NCI-H2171 (cell line): ENCODE data around the gene ZNF827.

Experiments used
- DNase-seq: peaks from one replicate; lab custom pipeline; 2025; lab: John Stamatoyannopoulos, UW

ZNF827 gene

DNA sequence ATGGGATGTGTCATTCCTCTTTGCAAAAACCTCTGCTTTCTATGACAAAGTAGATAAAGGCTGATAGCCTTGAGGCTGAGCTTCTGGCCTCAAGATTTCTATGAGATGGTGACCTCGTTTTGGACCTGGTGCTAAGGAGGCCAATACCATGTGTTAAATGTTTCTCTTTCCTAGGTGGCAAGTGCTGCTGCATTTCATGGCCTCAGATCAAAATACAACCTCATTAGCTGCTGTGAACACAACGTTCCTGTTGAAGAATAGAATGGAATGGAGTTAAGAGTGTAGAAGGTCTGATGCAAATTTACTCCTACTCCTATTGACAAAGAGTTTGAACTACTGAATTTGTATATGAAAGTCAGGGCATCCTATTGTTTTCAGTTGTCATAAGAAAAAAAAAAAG is 146.6 kb downstream of the ZNF827 start:
- DNase-seq: no peak

- DNase-seq: no peak
Observed at GRCh38 chr4:145788755-145789154, 149.9 kb downstream of the ZNF827 start.

DNA sequence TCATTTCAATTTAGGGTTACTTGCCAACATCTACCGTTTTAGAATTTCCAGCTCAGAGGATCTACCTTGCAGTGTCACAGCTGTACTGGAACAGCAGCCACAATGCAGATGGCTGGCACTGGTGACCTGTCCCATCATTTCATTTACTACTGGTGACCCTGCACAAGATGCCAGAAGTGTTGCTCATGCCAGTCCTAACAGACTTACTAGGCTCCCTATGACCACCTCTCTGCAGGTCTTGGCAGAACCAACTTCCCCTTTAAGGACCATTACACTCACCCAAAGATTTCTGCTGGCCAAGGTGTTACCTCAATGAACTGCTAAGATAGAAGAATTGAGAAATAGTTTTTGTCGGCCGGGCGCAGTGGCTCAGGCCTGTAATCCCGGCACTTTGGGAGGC is 151.8 kb downstream of the ZNF827 start:
- DNase-seq: no peak

DNA sequence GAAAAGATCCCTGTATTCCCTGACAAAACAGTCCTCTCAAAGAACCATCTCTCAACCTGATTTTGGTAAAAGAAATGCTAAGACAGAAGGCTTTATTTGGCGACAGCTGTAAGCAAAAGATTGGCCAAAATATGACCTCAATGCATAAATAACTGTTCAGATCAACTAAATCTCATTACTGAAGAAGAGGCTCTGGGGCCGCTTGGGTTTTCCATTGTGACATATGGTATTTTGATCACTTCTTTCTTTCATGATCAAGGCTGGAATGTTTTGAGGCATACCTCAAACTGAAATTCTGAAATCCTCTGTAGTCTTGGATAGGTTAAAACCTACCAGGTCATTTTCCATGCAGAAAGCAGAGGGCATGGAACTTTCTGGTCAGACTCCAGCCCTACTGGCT is 152.4 kb downstream of the ZNF827 start:
- DNase-seq: no peak

GRCh38 chr4:145785391-145786008 is 153.1 kb downstream of the ZNF827 start:
- no peak for DNase-seq

GRCh38 chr4:145784036-145784435 is 154.6 kb downstream of the ZNF827 start:
- no peak for DNase-seq

DNA sequence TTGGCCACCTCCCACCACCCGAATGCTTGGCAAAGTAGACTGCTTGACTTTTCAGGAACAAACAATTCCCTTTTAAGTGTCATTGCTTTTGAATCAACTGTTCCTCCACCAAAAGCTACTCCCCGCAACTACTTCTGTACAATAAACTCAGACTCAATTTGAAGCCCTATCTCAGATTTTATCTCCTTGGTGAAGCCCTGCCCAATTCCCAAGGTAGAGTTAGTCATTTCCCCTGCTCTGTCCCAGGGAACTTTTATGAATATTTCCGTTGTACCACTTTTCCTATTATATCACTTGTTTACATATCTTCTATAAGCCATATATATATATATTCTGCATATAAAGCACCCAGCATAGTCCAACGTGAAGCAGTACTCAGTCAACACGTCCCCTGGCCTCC is 155.9 kb downstream of the ZNF827 start:
- DNase-seq: no peak

DNA sequence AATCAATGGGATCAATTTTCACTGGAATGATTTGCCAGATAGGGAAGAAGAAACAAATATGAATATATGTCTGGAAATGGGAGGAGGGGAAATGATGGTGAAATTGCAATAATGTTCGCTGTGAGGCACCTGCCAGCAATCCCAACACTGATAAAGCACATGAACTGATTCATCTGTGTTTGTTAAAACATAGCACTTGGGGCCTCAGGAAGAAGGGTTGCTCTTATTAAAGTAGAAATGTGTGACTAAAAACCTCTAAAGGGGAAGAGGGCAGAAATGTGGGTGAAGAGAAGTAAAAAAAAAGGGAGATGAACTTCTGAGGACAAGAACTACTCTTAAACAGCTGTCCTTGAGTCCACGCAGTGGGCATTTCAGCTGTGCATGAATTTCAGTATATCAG is 157.3 kb downstream of the ZNF827 start:
- no peak for DNase-seq

DNA sequence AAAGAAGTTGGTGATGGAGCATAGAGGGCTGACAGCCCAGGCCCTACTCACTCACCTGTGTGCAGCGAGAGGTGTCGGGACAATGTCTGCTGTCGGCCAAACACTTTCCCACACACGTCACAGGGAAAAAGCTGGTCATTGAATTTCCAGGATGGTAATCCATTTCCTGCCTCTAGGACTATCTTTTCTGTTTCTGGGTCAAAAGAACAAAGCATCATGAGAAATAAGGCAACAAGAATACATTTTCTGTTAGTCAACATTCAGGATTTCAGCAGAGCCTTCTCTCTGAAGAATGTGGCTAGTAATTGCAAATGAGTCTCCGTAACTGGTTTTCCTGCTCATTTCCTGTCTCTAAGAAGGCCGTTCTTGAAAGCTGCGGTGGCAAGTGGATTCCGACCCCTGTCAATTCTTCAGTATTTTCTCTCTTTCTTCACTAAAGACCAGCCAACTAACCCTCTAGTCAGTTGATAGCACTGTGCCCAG is 159.3 kb downstream of the ZNF827 start:
- no peak for DNase-seq

DNA sequence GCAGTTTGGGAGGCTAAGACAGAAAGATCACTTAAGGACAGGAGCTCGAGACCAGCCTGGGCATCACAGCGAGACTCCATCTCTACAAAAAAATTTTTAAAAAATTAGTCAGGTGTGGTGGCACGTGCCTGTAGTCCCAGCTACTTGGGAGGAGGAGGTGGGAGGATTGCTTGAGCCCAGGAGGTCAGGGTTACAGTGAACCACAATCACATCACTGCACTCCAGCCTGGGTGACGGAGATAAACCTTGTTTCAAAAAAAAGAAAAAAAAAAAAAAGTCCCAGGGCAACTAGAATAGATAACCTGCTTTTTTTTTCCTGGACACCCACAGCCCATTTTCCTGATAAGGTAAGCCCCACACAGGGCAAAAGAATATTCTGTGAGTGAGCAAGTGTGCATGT is 162.4 kb downstream of the ZNF827 start:
- DNase-seq: no peak

- DNase-seq: no peak
Observed at GRCh38 chr4:145775406-145775805, 163.2 kb downstream of the ZNF827 start.

DNA sequence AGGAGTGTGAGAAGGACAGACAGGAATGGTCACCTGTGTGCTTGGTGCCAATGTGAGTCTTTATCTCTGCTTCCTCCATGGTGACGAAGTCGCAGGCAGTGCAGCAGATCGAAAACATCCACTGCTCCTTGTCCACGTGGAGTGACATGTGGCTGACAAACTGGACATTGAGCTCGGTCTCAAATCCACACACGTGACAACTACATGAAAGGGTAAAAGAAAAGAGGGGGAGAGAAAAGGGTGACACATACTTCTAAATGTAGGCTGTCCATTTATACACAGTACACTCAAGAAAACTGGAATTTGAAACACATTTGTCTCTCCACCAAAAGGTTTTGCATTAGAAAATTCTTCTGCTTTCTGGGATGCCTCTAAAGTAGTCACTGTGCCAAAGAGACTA is 164.2 kb downstream of the ZNF827 start:
- no peak for DNase-seq

- no peak for DNase-seq
Observed at GRCh38 chr4:145773581-145774234, 164.9 kb downstream of the ZNF827 start.

DNA sequence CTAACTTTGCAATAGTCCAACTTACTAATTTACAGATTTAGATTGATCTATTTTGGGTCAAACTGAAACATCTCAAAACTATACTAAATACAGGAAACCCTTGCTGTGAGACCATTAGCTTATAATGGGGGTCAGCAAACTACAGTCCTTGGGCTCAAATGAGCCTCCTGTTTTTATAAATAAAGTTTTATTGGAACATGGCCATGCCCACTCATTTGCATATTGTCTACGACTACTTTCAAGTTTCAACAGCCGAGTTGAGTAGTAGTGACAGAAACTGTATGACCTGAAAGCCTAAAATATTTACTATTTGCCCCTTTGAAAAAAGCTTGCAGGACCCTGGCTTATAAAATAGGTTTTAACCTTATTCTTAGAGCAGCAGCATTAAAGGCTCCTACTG is 166.3 kb downstream of the ZNF827 start:
- DNase-seq: no peak

GRCh38 chr4:145770124-145770523 is 168.5 kb downstream of the ZNF827 start:
- DNase-seq: no peak

DNA sequence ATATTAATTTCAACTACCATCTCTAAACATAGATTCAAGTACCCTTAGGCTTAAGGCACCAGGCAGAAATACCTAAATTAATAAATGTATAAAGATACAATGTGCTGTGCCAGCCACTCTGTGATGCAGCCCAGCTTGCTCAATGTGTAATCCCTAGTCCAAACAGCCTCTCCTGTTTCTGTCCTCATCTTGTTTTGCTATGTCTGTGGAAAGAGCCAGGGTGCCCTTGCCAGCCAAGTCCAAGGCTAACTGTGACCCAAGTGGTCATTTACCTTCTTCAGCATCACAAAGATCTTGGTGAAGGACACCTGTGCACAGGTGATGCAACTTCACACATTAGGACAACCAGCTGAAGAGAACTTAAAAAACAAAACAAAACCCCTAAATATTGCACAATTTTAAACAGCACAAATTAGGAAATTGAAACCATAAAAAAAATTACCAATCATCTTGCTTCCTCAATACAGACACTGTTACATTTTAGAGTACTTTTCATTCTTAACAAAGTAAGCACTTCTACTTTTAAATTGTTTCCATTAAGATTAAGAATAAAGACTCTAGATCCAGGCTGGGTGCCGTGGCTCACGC is 169.1 kb downstream of the ZNF827 start:
- no peak for DNase-seq

GRCh38 chr4:145766273-145766672 is 172.3 kb downstream of the ZNF827 start:
- no peak for DNase-seq

- no peak for DNase-seq
Observed at GRCh38 chr4:145763399-145763798, 175.2 kb downstream of the ZNF827 start.

DNA sequence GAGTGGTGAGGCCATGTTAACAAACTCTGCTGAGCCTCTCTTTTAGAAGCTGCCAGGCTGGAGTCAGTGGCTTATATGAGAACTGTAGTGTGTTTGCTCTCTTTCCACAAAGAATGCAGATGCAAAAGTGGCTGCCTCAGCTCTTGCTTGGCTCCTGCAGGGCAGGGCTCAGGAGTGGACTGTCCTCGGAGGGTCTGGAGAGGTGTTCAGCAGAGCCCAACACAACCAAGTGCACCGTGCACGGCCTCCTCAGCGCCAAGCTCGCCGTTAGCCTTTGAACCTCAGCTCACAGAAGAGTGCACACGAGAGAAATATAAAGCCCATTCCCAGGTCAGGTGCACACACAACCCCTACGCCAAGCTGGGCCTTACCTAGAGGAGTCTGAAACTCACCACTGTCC is 175.9 kb downstream of the ZNF827 start:
- no peak for DNase-seq

DNA sequence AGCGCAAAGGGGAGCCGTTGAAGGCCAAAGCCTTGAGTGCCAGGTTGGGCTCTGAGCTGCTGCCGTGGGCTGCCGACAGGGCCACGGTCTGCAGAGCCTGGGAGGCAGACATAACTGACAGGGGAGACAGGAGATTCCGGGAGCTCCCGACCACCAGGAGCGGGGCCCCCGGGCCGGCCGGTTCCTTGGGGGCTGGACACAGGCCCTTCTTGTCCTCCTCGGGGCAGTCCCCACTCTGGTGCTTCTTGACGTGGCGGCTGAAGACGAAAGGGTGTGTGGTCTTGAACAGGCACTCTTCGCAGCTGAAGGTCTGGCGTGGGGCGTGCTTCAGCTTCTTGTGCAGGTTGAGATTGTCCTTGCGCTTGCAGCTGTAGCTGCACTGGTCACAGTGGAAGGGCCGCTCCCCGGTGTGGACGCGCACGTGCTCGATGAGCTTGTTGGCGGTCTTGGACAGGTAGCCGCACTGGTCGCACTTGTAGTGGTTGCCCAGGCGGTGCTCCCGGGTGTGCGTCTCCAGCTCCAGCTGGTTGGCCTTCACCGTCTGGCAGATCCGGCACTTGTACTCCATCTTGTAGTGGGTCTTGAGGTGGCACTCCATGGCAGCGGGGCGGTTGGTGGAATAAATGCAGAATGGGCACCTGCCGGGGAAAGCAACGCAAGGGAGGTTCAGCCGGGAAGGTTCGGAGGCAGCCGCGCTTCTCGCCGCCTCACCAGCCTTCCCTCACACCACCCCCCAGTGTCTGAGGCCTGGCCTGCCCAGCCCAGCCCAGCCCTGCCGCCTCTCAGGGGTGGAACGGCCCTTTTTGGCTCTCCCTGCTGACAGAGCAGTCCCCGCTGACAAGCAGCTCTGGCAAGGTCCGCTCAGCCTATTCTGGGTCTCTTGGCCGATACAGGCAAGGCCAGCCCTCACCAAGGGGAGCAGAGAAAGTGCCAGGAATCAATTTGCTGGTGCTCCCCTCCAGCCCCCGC is 177.4 kb downstream of the ZNF827 start:
- DNase-seq: no peak

GRCh38 chr4:145760176-145760575 is 178.4 kb downstream of the ZNF827 start:
- no peak for DNase-seq

- no peak for DNase-seq
Observed at GRCh38 chr4:145757188-145757587, 181.4 kb downstream of the ZNF827 start.
